Measurements from ENCODE around the gene SLIT3. TPM values are rescaled to one million over a fixed set of nuclear protein-coding genes. Genes with fewer than 3 reads are reported as not detected.
"Not testable (repeated sequence)": the region's sequence is repeated elsewhere in the genome, so short reads cannot be mapped to it uniquely, and the experiment has no call there.

SLIT3 gene
- total RNA-seq, 1 donor from 2014 or later: 0.75 TPM

DNA sequence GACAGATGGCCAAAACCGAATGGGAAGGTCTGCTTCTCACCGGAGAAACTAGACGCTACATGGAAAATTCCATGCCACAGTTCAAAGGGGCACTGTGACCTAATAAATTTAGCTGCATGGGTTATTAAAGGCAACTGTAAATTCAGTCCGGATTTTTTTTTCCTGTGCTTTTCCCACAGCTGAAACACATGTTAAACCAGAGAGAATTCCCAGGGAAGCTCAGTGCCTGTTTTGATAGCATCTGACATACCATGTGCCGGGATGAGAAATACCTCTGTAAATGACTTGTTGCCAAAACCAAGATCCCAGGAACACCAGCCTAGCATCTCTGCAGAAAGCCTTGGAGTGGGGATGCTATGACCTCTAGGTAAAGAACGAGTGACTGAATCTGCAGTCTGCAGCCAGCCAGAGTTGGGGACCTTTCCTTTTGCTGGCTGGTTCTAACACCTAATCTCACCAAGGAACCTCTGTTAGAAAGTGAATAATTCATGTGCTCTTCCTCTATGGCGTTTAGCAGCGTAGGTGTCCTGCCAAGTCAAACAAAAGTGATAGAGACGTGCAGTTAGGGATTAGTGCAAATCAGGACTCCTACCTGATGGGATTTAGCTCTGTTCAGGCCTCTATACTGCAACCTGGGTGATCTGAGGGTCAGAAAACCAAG lies 77.9 kb downstream of the SLIT3 start:
- ATAC-seq (no peak), DNase-seq (ENCODE audit: low spot score) (no peak)

DNA sequence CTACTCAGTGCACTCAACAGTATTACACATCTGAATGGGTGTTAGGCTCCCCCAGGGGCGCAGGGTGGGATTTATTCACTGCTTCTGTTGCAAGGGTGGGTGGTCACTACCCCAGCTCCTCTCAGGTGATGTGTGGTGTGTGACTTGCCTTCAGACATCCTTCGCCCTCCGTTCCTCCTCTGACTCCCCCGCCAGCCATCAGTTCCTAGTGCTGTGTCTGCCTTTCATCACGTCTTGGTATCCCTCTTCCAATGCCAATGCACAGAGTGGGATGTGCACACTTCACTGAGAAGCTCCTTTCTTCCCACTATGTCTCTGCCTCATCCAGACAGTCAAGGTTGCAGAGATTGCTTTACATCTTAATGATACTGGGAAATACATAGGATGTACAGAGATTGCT lies 79.4 kb downstream of the SLIT3 start:
- ATAC-seq: no peak
- DNase-seq (ENCODE audit: low spot score): no peak

DNA sequence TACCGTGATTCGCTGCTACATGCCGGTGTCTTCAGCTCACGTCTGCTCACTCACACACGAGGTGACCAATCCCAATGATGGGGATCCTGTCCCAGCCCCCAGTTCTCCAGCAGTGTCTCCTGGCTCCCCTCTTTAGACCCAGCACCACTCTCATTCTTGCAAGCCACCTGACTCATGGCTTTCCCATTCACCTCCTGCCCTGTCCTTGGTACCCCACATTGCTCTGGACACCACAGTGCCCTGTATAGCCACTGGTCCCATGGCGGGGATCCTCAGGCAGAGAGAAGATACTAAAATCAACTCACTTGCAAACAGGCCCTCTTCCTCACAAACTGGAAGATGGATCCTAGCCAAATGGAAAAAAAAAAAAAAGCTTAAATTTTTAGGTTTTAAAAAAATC lies 81.0 kb downstream of the SLIT3 start:
- ATAC-seq (no peak), DNase-seq (ENCODE audit: low spot score) (no peak)

DNA sequence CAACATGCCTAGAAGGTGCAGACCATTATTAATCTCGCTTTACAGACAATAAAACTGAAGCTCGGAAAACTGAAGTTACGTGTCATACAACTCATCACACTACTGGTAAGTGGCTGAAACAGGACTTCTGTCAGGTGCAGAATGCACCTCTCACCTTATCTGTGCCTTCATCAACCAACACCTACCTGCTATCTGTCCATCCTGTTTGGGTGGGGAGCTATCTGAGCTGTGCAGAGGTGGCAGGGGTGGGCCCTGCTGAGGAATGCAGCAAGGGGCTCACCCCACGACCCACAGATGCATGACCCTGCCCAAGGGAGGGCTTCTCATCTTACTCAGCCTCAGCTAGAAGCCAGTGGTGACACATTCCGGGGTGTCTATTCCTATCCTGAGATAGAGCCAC lies 81.6 kb downstream of the SLIT3 start:
- no peak for DNase-seq (ENCODE audit: low spot score)
- ATAC-seq: no peak

DNA sequence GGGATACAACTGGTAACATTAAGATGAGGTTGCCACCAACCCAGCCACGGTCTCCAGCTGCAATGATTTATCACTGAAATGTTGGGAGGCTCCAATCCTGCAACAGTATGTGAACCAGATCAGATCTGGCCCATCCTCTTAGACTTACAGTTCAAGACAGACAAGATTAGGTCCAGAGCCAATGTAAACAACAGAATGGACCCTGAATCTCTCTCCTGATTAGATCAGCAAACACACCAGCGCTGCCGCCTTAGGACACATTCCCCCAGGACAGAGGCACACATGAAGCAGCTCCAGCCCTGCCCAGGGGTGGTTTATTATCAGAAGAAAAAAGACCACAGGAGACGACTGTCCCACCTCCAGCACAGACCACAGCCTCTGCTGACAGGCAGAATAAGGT lies 82.1 kb downstream of the SLIT3 start:
- ATAC-seq (no peak), DNase-seq (ENCODE audit: low spot score) (no peak)

DNA sequence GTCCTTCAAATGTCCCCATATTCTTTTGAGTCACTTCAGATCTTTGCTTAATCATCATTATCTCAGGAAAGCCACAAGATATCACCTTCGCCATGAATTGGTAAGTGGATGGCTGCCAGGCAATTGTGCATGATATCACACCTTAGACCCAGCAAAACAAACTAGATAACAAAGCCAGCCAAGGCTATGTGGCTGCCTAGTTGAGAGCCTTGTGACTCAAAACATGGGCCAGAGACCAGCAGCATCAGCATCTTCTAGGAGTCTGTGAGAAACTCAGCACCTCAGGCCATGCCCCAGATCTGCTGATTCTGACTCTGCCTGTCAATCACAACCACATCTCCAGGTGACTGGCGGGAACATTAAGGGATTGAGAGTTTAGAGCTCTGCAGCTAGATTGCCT lies 82.8 kb downstream of the SLIT3 start:
- no peak for ATAC-seq
- no peak for DNase-seq (ENCODE audit: low spot score)

DNA sequence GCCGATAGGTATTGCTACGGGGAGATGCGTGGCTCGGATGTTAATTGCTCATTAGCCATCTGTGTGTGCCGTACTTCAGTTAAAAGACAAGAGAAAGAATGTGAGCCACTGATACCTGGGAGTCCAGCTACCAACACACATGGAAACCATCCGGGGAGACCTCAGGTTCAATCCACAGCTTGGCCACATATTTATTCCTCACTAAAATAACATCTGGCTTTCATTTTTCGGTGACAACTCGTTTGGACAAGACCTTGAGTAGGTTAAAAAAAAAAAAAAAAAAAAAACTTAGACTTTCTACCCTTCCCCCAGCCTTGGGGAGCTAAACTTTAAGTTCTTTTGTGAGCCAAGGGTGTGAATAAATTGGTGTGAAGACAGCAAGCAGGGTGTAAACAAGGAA lies 84.1 kb downstream of the SLIT3 start:
- no peak for ATAC-seq

DNA sequence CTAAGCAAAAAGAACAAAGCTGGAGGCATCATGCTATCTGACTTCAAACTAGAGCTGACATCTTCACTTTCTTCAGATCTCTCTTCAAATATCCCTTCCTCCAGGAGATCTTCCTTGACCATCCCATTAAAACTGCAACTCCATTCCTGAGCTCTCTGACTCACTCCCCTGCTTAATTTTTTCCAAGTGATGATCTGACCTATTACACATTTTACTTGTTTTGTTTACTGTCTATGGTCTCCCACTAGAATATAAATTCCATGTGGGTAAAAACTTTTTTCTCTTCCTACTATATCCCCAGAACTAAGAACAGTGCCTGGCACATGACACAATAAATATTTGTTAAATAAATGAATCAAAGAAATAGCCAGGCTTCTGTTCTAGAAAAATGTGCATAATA lies 87.5 kb downstream of the SLIT3 start:
- ATAC-seq: no peak
- no peak for DNase-seq (ENCODE audit: low spot score)

More for the DNA sequence above, 84.1 kb downstream of the SLIT3 start:
- no peak for DNase-seq (ENCODE audit: low spot score)

DNA sequence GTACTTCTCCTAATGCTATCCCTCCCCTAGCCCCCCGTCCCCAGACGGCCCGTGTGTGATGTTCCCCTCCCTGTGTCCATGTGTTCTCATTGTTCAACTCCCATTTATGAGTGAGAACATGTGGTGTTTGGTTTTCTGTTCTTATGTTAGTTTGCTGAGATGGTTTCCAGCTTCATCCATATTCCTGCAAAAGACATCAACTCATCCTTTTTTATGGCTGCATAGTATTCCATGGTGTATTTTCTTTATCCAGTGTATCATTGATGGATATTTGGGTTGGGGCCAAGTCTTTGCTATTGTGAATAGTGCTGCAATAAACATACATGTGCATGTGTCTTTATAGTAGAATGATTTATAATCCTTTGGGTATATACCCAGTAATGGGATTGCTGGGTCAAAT lies 89.2 kb downstream of the SLIT3 start:
- ATAC-seq; DNase-seq (ENCODE audit: low spot score): not testable (repeated sequence)

DNA sequence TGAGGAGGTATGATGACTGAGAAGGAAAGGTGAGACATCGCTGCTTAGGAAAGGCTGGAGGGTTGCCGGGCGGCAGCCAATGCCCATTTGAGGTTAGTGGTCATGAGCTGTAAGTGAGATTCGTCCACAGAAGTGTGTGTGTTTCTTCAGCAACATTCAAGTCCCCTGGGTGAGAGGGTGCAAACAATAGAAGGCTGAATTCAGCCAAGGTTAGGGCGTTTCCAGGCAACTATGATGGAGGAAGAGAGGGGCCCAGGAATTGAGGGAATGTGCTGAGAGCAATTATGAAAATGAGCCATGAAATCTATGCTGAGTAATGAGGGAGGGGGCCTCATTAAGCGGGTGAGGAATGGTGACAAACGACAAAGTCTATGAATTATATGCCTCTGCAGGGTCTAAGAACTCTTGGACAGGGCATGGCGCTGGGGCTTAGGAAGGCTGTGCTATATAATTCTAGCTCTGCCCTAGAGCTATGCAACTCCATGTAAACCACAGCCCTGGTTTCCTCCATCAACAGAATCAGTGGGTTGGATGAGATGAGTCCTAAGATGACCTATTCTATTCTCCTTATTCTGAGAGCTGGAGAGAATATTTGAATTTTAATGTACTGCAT lies 96.0 kb downstream of the SLIT3 start:
- ATAC-seq (no peak), DNase-seq (ENCODE audit: low spot score) (no peak)

DNA sequence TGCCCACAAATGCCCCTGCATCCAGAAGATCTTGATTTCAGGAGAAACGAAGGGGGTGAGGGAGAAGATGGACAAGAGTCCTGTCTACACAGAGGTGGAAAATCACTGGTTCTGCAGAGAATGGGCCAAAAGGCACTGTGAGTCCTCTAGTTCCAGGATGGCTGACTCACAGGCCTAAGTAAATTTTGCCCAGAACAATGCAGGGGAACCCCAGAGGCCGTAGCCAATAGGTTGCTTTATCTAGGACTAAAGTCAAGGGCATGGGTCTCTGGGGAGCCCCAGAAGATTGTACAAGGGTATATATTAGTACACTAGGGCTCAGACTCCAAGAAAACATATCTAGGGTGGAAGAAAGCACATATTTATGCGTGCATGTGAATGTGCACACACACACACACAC lies 98.0 kb downstream of the SLIT3 start:
- ATAC-seq (no peak), DNase-seq (ENCODE audit: low spot score) (no peak)

DNA sequence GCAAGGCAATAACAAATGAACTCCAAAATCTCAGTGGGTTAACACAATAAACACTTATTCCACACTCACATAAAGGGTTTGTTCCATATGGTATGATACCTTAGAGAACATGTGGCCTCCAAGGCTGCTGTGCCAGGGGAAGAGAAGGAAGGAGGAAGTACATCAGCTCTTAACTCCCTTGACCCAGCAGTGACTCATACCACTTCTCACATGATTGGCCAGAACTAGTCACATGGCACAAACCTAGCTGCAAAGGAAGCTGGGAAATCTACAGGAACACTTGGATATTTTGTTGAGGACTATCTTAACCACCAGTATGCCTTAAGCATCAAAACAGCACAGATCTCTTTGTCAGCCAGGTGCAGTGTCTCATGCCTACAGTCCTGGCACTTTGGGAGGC lies 99.3 kb downstream of the SLIT3 start:
- ATAC-seq: no peak
- DNase-seq (ENCODE audit: low spot score): no peak

DNA sequence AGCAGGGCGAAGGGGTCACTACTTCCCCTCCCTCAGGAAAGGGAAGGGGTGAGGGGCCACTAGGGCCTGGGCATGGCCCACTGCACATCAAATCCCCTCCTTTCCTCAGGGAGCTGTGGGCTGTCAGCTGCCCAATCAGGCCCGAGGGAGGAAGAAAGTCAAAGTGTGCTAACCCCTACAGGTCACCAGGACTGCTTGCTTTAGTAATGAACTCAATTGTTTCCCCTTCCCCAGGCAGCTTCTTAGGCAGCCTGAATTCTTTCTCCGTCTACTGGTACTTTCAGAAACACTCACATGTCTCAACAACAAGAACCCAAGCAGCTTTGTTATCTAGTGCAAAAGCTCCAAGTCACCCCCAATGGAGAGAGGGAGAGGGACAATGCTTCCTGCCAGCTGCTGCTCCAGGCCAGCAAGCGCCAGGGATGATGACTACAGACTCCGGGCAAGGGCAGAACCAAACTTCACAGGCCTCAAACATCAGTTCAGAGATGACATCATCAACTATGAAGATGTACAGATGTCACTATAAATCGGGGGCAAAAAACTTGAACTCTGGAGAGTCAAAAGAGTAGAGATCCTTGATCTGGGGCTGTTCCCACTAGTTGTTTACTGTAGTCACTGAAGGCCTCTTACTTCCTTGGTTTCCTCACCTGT lies 100.7 kb downstream of the SLIT3 start:
- ATAC-seq: no peak
- no peak for DNase-seq (ENCODE audit: low spot score)

DNA sequence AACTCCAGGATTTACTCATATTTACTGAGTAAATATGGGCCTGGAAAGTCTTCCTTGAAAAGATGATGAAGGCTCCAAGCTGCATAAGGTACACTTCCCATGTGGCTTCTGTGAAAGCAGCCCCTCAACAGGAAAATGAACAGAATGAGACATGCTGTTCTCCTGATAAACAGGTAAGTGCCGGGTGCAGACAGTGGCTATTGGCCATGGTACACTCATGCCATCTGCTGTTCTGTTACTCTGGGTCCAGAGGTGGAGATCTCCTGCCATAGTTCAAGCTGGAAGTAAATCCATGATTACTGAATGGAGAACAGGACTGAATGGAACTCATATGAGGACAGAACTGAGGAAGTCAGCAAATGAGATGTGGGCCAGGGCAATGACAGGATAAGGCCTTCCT lies 103.6 kb downstream of the SLIT3 start:
- no peak for DNase-seq (ENCODE audit: low spot score)
- ATAC-seq: peak; percentile 55

DNA sequence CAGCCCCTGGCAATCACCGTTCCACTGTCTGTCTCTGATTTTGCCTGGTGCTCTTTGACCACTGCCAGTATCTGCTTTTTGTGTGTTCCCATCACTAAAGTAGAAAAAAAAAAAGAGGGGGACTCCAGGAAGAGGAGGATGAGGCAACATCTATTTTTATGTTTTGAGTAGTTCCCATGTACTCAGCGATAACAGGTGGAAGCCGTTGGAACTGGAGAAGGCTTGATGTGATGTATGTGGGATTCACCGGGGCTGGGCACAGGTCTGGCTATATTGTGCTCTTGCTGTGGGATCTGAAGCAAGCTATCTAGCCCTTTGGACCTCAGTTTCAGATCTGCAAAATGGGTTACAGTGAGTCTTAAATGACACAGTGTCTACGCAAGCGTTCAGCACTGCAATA lies 104.9 kb downstream of the SLIT3 start:
- no peak for ATAC-seq
- DNase-seq (ENCODE audit: low spot score): no peak

DNA sequence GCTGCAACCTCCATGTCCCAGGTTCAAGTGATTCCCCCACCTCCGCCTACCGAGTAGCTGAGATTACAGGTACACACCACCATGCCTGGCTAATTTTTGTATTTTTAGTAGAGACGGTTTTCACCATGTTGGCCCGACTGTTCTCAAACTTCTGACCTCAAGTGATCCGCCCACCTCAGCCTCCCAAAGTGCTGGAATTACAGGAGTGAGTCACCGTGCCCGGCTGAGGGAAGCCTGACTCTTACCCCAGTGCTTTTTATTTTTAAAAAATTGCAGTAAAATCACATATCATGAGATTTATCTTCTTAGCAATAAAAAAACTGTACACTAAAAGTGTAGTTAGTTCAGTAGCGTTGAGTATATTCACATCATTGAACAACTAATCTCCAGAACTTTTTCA lies 105.3 kb downstream of the SLIT3 start:
- ATAC-seq: no peak
- DNase-seq (ENCODE audit: low spot score): no peak

DNA sequence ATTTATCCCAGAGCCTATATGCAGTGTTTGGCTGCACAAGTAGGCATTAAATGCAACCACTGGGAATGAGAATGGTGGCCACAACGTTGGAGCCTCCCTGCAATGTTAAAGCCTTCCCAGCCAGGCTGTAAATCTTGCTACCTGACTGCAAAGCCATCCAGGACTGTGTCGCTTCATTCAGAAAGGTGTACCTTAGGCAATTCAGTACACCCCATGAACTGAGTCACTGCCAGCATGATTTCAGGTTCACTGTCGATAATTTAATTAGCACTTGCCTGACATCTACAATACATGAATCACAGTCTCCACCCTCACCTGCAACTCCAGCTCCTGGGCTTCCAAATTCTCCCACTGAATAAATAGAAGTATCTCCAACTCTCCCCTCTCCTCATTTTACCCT lies 108.4 kb downstream of the SLIT3 start:
- ATAC-seq (no peak), DNase-seq (ENCODE audit: low spot score) (no peak)

DNA sequence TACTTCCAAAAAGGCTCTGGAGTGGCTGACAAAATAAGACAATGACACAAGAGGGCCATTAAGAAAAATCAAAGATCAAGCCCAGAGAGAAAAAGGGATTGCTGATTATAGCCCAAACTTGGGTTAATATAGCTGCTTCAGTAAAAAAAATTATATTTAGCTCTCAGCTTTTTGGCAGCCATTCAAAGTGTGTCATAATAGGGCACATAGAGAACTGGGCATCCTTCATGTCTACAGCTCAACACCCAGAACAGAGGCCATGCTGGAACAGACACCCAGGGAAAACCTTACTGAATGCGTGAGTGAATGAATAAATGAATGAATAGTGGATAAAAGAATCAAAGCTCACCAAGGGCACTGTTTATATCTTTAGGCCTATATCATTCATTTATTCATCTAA lies 110.1 kb downstream of the SLIT3 start:
- ATAC-seq: no peak
- DNase-seq (ENCODE audit: low spot score): no peak

DNA sequence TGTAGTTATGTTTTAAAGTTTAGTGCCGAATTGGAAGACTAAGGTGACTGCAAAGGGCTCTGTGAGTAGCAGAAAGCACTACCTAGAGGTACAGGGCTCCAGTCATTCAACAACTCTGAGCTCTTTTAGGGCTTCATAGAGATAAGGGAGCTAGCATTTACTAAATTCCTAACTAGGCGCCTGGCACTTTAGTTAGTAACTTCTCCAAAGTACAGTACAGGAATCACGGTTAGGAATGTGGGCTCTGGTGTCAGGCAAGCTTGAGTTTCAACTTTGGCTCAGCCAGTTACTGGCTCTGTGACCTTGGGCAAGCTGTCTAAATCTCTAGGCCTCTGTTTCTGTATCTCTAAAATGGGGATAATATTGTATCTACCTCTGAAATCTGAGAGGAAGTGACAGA lies 115.3 kb downstream of the SLIT3 start:
- ATAC-seq (no peak), DNase-seq (ENCODE audit: low spot score) (no peak)

DNA sequence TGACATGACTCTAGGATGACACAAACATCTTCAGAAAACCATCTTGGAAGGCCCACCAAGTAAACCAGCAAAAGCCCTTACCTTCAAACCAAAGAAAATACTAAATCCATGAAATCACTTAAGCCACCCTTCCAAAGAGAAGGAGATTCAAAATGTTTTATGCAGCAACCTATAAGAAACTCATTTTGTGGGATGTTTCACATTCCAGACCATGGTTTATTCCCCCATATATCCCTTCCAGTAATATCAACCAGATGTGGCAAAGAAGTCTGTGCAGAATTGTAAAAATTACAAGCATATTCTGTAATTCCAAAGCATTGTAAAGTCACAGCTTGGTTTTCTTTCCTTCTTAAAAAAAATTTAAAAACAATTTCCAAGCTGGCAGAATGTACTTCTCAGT lies 117.4 kb downstream of the SLIT3 start:
- ATAC-seq: no peak
- no peak for DNase-seq (ENCODE audit: low spot score)

DNA sequence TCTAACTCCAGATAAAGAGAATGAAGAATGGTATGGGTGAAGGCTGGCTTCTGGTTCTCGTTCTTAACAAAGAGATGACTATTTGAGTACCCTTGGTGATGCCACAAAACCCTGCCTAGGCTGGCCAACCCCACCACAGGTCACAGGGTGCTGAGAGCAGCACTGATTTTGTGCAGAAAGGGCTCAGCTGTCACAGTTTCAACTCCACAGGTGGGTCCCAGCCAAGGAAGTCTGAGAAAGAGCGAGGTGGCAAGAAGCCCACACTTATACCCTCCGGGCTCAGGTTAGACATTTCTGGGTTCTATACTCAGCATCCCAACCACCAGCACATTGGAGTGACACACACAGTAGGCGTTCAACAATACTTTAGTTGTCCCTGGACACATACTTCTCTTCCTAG lies 118.1 kb downstream of the SLIT3 start:
- ATAC-seq (no peak), DNase-seq (ENCODE audit: low spot score) (no peak)

DNA sequence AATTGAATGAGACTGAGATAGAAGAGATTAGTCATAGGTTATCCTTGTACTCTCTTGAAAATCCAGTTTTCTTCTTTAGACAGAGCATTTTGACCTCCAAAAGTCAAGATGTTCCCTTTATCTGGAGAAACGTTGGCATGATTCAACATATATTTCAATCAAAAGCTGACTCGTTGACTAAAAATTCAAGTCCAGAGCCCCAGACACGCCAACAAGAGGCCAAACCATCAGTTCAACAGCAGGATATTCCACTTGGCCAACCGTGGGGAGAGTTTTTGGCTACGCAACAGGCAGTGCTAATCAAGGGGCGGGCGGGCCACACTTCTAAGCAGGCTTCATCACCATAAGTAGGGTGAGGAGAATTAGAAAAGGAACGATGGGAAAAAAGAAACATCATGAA lies 119.1 kb downstream of the SLIT3 start:
- no peak for DNase-seq (ENCODE audit: low spot score)
- no peak for ATAC-seq

DNA sequence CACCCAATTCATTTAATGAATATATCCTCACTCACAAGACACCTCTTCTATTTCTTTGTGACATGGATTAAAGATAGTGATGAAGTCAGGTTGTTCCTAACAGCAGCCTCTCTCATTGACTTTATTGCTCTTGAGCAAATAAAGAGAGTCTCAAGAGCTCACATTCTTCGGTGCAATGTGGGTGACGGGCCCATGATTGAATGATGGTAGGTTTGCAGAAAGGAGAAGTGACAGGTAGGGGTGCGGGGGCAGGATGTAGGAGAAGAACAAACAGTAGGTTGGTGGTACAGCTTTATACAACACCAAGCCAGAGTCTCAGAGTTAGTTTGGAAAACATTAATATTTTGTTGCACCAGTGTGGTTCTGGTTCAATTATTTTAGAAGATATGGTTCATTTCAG lies 122.2 kb downstream of the SLIT3 start:
- DNase-seq (ENCODE audit: low spot score): no peak

More for the DNA sequence above, 122.2 kb downstream of the SLIT3 start:
- ATAC-seq: no peak

Data from left lobe of liver (tissue), 2 donors.